Muscle layer of duodenum (tissue), 2 donors: ENCODE measurements around the gene SLC39A11.

ENCODE experiments used
- H3K27ac ChIP-seq: one replicate; pipeline ENCODE4 v1.7.0; 2013; ENCODE audit warnings: mild to moderate bottlenecking, low read length
- H3K27me3 ChIP-seq: one replicate; pipeline ENCODE4 v1.7.0; 2013; ENCODE audit warnings: low read depth, mild to moderate bottlenecking, control low read depth, low read length
- H3K36me3 ChIP-seq, 2 donors: one replicate each; pipeline ENCODE4 v1.7.0; 2013; ENCODE audit warnings: low read length in 2 of 2, control low read depth in 1 of 2, mild to moderate bottlenecking in 1 of 2; ENCODE audit not compliant: insufficient read depth in 2 of 2, control insufficient read depth in 1 of 2
- H3K4me1 ChIP-seq, 2 donors: one replicate each; pipeline ENCODE4 v1.7.0; 2013; ENCODE audit warnings: low read length in 2 of 2, mild to moderate bottlenecking in 2 of 2, control low read depth in 1 of 2, moderate library complexity in 1 of 2; ENCODE audit not compliant: insufficient read depth in 2 of 2, control insufficient read depth in 1 of 2
- H3K4me3 ChIP-seq, 2 donors: one replicate each; pipeline ENCODE4 v1.7.0; 2013; ENCODE audit warnings: low read length in 2 of 2, low read depth in 1 of 2, mild to moderate bottlenecking in 1 of 2
- H3K9me3 ChIP-seq, 2 donors: one replicate each; pipeline ENCODE4 v1.7.0; 2013; ENCODE audit warnings: low read length in 2 of 2, control low read depth in 1 of 2, mild to moderate bottlenecking in 1 of 2; ENCODE audit not compliant: control insufficient read depth in 1 of 2
- donor health status: healthy.

The SLC39A11 gene

GRCh38 chr17:72858826-72859495, 233.5 kb downstream of the SLC39A11 start:
- Histone ChIP-seq H3K9me3 (no peaks in the 10 kb centered on the region), H3K27ac (no peak overlapping the region)

GRCh38 chr17:72853440-72854415, 238.8 kb downstream of the SLC39A11 start:
- H3K4me1 ChIP-seq: no peaks in the 10 kb centered on the region
- no peaks in the 10 kb centered on the region for H3K27me3 ChIP-seq
- no peaks in the 10 kb centered on the region for H3K9me3 ChIP-seq
- no peak overlapping the region for H3K27ac ChIP-seq
- no peak overlapping the region for H3K4me3 ChIP-seq
- no peaks in the 10 kb centered on the region for H3K36me3 ChIP-seq

More at GRCh38 chr17:72858826-72859495, 233.5 kb downstream of the SLC39A11 start:
- Histone ChIP-seq H3K4me3 (no peak overlapping the region), H3K27me3 (no peaks in the 10 kb centered on the region), H3K36me3 (no peaks in the 10 kb centered on the region), H3K4me1 (no peaks in the 10 kb centered on the region)

GRCh38 chr17:72852277-72852938, 240.1 kb downstream of the SLC39A11 start:
- Histone ChIP-seq H3K4me3 (no peak overlapping the region), H3K36me3 (peaks cover 0 to 3% of the 10 kb centered on the region in 2 donors), H3K27me3 (no peaks in the 10 kb centered on the region), H3K4me1 (no peaks in the 10 kb centered on the region), H3K27ac (no peak overlapping the region), H3K9me3 (no peaks in the 10 kb centered on the region)

GRCh38 chr17:72850410-72851118, 241.9 kb downstream of the SLC39A11 start:
- Histone ChIP-seq H3K27me3 (no peaks in the 10 kb centered on the region), H3K4me3 (no peak overlapping the region), H3K9me3 (no peaks in the 10 kb centered on the region), H3K27ac (no peak overlapping the region), H3K36me3 (peaks cover 0 to 3% of the 10 kb centered on the region in 2 donors), H3K4me1 (no peaks in the 10 kb centered on the region)

- H3K36me3 ChIP-seq: peaks cover 0 to 3% of the 10 kb centered on the region in 2 donors
- no peak overlapping the region for H3K4me3 ChIP-seq
- no peaks in the 10 kb centered on the region for H3K9me3 ChIP-seq
- H3K4me1 ChIP-seq: no peaks in the 10 kb centered on the region
- no peaks in the 10 kb centered on the region for H3K27me3 ChIP-seq
- H3K27ac ChIP-seq: no peak overlapping the region
Observed at GRCh38 chr17:72846399-72846798, 246.1 kb downstream of the SLC39A11 start.

- Histone ChIP-seq H3K27ac (no peak overlapping the region), H3K4me3 (no peak overlapping the region), H3K27me3 (no peaks in the 10 kb centered on the region)
Observed at GRCh38 chr17:72843591-72843990, 248.9 kb downstream of the SLC39A11 start.

GRCh38 chr17:72840019-72840418, 252.5 kb downstream of the SLC39A11 start:
- H3K36me3 ChIP-seq: peaks cover 0 to 8% of the 10 kb centered on the region in 2 donors
- H3K4me1 ChIP-seq: no peaks in the 10 kb centered on the region
- no peaks in the 10 kb centered on the region for H3K27me3 ChIP-seq
- H3K4me3 ChIP-seq: no peak overlapping the region
- peaks cover 0 to 4% of the 10 kb centered on the region in 2 donors for H3K9me3 ChIP-seq
- no peak overlapping the region for H3K27ac ChIP-seq

More at GRCh38 chr17:72843591-72843990, 248.9 kb downstream of the SLC39A11 start:
- peaks cover 0 to 4% of the 10 kb centered on the region in 2 donors for H3K9me3 ChIP-seq
- peaks cover 0 to 9% of the 10 kb centered on the region in 2 donors for H3K36me3 ChIP-seq
- H3K4me1 ChIP-seq: no peaks in the 10 kb centered on the region

- peaks cover 0 to 8% of the 10 kb centered on the region in 2 donors for H3K36me3 ChIP-seq
- no peak overlapping the region for H3K4me3 ChIP-seq
- peaks cover 0 to 4% of the 10 kb centered on the region in 2 donors for H3K9me3 ChIP-seq
- H3K27me3 ChIP-seq: no peaks in the 10 kb centered on the region
- no peak overlapping the region for H3K27ac ChIP-seq
- no peaks in the 10 kb centered on the region for H3K4me1 ChIP-seq
Observed at GRCh38 chr17:72839131-72839725, 253.3 kb downstream of the SLC39A11 start.

- Histone ChIP-seq H3K4me1 (no peaks in the 10 kb centered on the region), H3K9me3 (peaks cover 0 to 4% of the 10 kb centered on the region in 2 donors), H3K4me3 (no peak overlapping the region), H3K27me3 (no peaks in the 10 kb centered on the region), H3K36me3 (peaks cover 0 to 8% of the 10 kb centered on the region in 2 donors), H3K27ac (no peak overlapping the region)
Observed at GRCh38 chr17:72838581-72838980, 253.9 kb downstream of the SLC39A11 start.

GRCh38 chr17:72838068-72838467, 254.4 kb downstream of the SLC39A11 start:
- Histone ChIP-seq H3K4me3 (no peak overlapping the region), H3K36me3 (peaks cover 0 to 8% of the 10 kb centered on the region in 2 donors), H3K4me1 (no peaks in the 10 kb centered on the region), H3K27me3 (no peaks in the 10 kb centered on the region), H3K9me3 (peaks cover 0 to 4% of the 10 kb centered on the region in 2 donors), H3K27ac (no peak overlapping the region)
